Lower lobe of right lung (tissue), 2 donors: ENCODE results near the gene DPYSL4. TPM values are rescaled to one million over a fixed set of nuclear protein-coding genes. Genes with fewer than 3 reads are reported as not detected.

Source experiments
- ATAC-seq, 2 donors: fragments of 200-7000 bp; cut with Tn5 transposase; one replicate each; pipeline ENCODE4 v1.9.1; 2020 to 2022; ENCODE audit warnings: mild to moderate bottlenecking in 2 of 2, moderate library complexity in 2 of 2
- DNase-seq: peaks from one replicate; pipeline ENCODE4 v3.0.0-alpha.2; 2020
- H3K27ac ChIP-seq: fragments of 200-600 bp; one replicate; pipeline ENCODE4 v1.8.0; 2022
- H3K27me3 ChIP-seq: fragments of 200-600 bp; one replicate; pipeline ENCODE4 v1.8.0; 2022; ENCODE audit warnings: low read depth
- H3K36me3 ChIP-seq: fragments of 200-600 bp; one replicate; pipeline ENCODE4 v1.8.0; 2022; ENCODE audit warnings: mild to moderate bottlenecking
- H3K4me1 ChIP-seq: fragments of 200-600 bp; one replicate; pipeline ENCODE4 v1.8.0; 2022
- H3K4me3 ChIP-seq: fragments of 200-600 bp; one replicate; pipeline ENCODE4 v1.8.0; 2022; ENCODE audit warnings: mild to moderate bottlenecking
- H3K9me3 ChIP-seq: fragments of 200-600 bp; one replicate; pipeline ENCODE4 v1.8.0; 2022
- CTCF ChIP-seq: fragments of 200-600 bp; IDR thresholded peaks from one replicate; pipeline ENCODE4 v1.8.0; 2022; ENCODE audit warnings: antibody characterized with exemption, mild to moderate bottlenecking
- intact Hi-C: fragments of 100-400 bp; cut with DNase I; formaldehyde crosslinking; loops from one replicate; pipeline ENCODE4 v1.11.0; 2022
- total RNA-seq: library from RNA; stranded (reverse); fragmentation: NEBNext Ultra II Directional; extraction: Animal tissue kit (Norgen Biotek cat#: 25700); gene quantifications from one replicate; pipeline ENCODE4 v1.2.1, GENCODE V29; 2021
- donor health status: DM: no; HTN: yes; CAD: no; lungs with severe emphysema.

The DPYSL4 gene
- total RNA-seq, 1 donor from 2014 or later = 2.1 TPM

GRCh38 chr10:132246296-132246695 is 59.5 kb downstream of the DPYSL4 start:
- intact Hi-C loops = no loop called here
- H3K27ac ChIP-seq = no peak overlapping the region
- no peaks in the 10 kb centered on the region for H3K36me3 ChIP-seq
- no peak for ATAC-seq
- no peak for DNase-seq
- no peak overlapping the region for H3K4me3 ChIP-seq
- no peaks in the 10 kb centered on the region for H3K9me3 ChIP-seq
- H3K4me1 ChIP-seq = no peaks in the 10 kb centered on the region
- no peak for TF ChIP-seq CTCF
- no peaks in the 10 kb centered on the region for H3K27me3 ChIP-seq

GRCh38 chr10:132247943-132248342 is 61.2 kb downstream of the DPYSL4 start:
- no peak for ATAC-seq
- Histone ChIP-seq H3K4me3 (no peak overlapping the region), H3K9me3 (no peaks in the 10 kb centered on the region), H3K27me3 (no peaks in the 10 kb centered on the region), H3K4me1 (no peaks in the 10 kb centered on the region), H3K27ac (no peak overlapping the region), H3K36me3 (no peaks in the 10 kb centered on the region)
- no peak for DNase-seq
- intact Hi-C loops = no loop called here
- no peak for TF ChIP-seq CTCF

GRCh38 chr10:132248455-132249225 is 61.9 kb downstream of the DPYSL4 start:
- Histone ChIP-seq H3K9me3 (no peaks in the 10 kb centered on the region), H3K4me3 (peak overlapping the region; percentile 15), H3K4me1 (no peaks in the 10 kb centered on the region), H3K27ac (no peak overlapping the region), H3K36me3 (no peaks in the 10 kb centered on the region), H3K27me3 (no peaks in the 10 kb centered on the region)
- no peak for TF ChIP-seq CTCF
- DNase-seq (no peak), ATAC-seq (peak; percentile 47 to 75)
- intact Hi-C loops = no loop called here

GRCh38 chr10:132249226-132249724 is 62.5 kb downstream of the DPYSL4 start:
- Histone ChIP-seq H3K27ac (no peak overlapping the region), H3K9me3 (no peaks in the 10 kb centered on the region), H3K4me1 (no peaks in the 10 kb centered on the region), H3K4me3 (no peak overlapping the region), H3K27me3 (no peaks in the 10 kb centered on the region), H3K36me3 (no peaks in the 10 kb centered on the region)
- ATAC-seq = no peak
- no peak for DNase-seq
- TF ChIP-seq CTCF = no peak
- intact Hi-C loops = no loop called here

- ATAC-seq (no peak), DNase-seq (no peak)
- Histone ChIP-seq H3K27ac (no peak overlapping the region), H3K27me3 (no peaks in the 10 kb centered on the region), H3K9me3 (no peaks in the 10 kb centered on the region), H3K4me3 (no peak overlapping the region), H3K36me3 (no peaks in the 10 kb centered on the region), H3K4me1 (no peaks in the 10 kb centered on the region)
- intact Hi-C loops = no loop called here
- TF ChIP-seq CTCF = no peak
Measured at GRCh38 chr10:132249824-132250375, 63.2 kb downstream of the DPYSL4 start.
